NOMO-1 treated with DMSO at 0.1 percent for 48 hours (cell line): ENCODE measurements around the gene MEX3B.
A peak's percentile ranks its signal among the peaks of the same experiment; 100 is the strongest.
"Not testable (repeated sequence)": the region's sequence is repeated elsewhere in the genome, so short reads cannot be mapped to it uniquely, and the experiment has no call there.

ENCODE experiments used
- DNase-seq: peaks from one replicate; lab custom pipeline; 2025; ENCODE audit not compliant: unreplicated experiment; lab: John Stamatoyannopoulos, UW

The MEX3B gene

DNA sequence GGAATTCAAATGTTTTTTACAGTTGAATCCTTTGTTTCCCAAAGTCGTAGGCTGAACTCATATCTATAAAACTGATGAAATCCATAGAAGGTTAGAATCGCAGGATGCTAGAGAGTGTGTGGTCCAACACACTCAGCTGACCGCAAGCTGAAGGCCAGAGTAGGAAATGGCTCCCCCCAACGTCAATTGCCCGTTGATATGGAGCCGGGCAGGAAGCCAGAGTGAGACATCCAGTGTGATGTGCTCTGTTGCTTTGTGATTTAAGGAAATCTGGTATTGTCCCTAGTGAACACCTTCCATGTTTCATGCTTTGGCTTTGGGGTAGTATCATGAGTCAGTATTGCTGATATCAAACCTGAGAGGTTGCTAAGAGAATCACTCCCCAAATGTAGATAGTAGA lies 5.8 kb upstream of the MEX3B start:
- no peak for DNase-seq

DNA sequence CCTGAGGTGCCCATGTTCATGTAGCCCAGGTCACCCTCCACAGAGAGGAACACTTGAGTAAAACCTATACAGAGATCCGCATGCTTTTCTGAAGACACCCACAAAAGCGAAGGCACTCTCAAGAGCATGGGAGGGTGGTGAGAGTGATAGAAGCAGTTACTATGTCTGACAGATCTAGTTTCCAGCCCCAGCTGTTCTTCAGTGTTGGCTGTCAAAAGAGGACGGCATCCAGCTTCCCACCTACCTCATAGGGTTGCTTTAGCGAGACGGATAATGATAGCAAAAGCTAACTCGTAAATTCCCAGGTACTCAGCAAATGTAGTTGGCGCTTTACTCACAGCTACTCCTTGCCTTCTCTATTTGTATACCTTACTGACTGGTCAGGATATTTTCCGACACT lies 3.0 kb upstream of the MEX3B start:
- no peak for DNase-seq

- DNase-seq, result no peak
Observed at GRCh38 chr15:82047453-82048400, 1.9 kb upstream of the MEX3B start.

DNA sequence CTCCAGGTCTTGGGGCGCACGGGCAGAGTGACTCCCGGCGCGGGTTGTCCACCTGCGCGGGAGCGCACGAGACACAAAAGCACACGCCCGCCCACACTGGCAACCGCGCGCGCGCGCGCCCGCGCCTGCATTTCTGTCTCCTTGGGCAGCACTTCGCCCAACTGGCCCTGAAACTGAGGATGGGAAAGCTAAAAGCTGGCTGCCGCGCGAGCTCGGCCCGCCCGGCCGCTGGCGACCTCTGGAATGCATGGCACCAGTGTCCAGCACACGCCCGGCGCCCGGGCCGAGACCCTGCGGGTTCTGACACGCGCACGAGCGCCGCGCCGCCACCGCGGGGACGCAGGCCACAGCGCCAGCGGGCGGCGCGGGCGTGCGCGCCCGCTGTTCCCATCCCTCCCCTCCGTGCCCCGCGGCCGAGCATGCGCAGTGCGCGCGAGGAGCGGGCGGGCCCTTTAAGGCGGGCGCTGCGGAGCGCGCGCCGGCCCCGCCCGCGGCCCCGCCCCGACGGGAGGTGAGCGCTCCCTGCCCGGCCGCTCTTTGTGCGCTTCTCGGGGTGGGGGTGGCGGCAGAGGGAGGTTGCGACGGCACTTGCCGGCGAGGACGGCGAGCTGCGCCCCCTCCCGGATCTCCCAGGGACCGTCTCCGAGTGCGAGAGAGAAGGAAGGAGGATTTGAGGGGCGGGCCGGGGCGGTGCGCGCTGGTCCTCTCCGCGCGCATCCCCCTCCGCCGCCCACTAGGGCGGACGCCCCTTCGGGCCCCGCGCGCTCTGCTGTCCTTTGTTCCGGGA lies 1.0 kb upstream of the MEX3B start:
- peak; percentile 75 for DNase-seq

DNA sequence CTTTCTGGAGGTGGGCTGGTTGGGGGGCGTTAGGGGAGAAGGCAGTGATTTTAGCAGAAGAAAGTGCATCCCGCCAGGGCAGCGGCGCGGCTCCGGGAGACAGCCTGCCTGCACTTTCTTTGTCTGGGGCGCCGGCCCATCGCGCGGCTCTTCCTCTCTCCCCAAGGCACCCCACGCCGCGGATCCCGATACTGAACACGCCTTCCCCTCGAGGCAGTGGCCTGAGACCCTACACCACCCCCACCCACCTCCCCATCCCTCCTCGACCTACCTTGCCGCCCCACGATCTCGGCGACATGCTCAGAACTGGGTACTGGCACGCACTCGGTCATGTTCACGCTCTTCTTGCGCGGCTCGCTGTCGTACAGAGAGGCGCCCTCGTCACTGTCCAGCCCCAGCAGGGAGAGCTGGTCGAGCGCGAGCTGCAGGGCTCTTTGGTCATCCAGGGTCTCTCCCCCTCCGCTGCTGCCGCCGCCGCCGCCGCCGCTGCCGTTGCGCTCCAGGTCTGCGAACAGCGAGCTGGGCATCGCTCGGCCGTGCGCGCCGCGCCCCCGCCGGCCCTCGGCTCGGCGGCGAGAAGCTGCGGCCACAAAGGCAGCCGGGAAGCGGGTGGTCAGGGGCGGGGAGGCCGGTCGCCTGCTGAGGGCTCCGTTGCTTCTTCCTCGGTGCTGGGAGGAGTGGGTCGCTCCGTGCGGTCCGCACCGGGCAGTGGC lies 483 bp downstream of the MEX3B start:
- DNase-seq, result no peak

- DNase-seq, result no peak
Observed at GRCh38 chr15:82044373-82045178, 1.2 kb downstream of the MEX3B start.

DNA sequence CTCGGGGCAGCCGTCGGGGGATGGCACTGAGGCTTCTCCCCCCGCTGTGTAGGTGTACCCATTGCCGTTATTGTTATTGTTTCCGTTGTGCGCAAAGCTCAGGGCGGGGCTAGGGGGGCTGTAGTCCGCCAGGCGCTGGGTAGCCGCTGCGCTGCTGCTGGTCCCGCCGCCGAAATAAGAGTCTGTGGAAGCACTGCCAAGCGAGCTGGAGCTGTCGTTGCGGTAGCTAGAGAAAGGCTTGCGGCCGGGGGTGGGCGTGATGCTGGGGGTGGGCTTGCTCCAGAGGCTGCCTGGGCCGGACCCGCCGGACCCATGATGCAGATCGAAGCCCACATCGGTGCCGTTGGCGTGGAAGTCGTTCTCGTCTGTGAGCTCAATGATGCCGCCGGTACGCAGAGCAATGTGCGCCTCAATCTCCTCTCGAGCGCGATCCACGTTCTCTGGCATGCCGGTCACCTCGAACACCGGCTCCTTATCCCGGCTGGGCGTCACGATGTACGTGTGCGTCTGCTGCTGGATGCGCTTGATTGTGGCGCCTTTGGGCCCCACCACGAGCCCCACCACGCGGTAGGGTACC lies 1.9 kb downstream of the MEX3B start:
- DNase-seq, result no peak

GRCh38 chr15:82043130-82043673 lies 2.6 kb downstream of the MEX3B start:
- no peak for DNase-seq

GRCh38 chr15:82040862-82041261 lies 5.0 kb downstream of the MEX3B start:
- DNase-seq, result no peak

- no peak for DNase-seq
Observed at GRCh38 chr15:82040390-82040789, 5.4 kb downstream of the MEX3B start.

- no peak for DNase-seq
Observed at GRCh38 chr15:82039871-82040270, 5.9 kb downstream of the MEX3B start.

DNA sequence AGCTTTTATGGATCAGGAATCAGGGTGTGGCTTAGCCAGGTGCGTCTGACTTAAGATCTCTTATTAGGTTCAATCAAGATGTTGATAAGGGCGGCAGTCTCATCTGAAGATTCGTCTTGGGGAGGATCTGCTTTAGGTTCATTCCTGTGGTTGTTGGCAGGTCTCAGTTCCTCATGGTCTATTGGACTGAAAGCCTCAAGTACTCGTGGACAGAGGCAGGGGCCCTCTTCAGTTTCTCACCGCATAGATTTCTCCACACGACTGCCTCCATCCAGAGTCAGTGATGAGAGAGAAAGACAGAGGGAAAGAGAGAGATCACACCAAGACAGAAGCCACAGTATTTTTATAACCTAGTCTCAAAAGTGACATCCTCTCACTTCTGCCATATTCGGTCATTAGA lies 9.4 kb downstream of the MEX3B start:
- no peak for DNase-seq

DNA sequence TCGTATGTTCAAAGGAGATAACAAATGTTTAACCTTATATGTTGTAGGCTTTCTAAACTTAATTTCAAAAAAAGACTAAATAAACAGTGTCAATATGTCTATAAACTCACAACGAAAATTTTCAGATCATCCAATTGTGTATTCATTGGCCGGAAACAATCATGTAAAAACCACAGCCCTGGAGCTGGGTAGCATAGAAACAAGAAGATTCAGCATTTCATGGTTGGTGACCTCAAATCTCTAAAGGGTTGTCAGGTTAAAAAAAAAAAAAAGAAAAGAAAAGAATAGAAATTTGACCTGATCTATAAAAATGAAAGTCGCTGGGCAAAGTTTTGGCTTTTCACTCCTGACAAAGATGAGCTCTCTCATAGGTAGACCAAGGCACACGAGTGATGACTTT lies 13.9 kb downstream of the MEX3B start:
- DNase-seq, result no peak

DNA sequence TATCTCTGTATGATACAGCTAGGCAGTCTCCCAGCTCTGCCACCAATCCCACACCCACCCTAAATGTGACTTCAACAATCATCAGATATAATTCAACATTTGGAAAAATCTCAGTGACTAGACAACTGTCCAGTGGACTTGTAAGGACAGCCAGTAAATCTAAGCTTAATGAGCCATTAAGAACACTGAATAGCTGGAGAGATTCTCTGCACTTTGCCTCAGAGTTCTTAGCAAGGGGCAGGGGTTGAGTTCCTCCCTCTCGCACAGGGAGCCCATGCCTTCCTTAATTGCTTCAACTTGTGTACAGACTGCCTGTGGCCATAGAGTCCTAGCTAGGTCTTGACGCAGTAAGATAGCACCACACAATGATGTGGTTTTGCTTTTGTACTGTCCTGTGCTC lies 15.6 kb downstream of the MEX3B start:
- no peak for DNase-seq

GRCh38 chr15:82028163-82028562 lies 17.7 kb downstream of the MEX3B start:
- DNase-seq, result not testable (repeated sequence)

DNA sequence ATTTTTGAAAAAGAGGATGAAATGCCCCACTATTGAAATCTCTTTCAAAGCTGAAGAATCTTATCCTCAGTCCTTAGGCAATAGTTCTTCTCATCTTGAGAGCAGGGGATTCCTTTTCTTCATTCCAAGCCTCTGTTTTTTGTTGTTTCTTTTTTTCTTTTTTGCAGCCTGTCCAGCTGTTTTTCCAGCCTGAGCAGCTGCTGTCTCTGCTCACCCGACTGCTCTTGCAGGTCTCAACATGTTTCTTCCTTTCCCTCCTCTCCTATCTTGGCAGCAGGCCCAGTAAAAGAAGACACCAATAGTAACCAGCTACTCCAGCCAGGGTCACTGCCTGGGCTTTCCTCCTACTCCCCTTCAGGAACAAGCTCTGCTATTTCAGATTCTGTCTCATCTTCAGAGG lies 23.8 kb downstream of the MEX3B start:
- no peak for DNase-seq

DNA sequence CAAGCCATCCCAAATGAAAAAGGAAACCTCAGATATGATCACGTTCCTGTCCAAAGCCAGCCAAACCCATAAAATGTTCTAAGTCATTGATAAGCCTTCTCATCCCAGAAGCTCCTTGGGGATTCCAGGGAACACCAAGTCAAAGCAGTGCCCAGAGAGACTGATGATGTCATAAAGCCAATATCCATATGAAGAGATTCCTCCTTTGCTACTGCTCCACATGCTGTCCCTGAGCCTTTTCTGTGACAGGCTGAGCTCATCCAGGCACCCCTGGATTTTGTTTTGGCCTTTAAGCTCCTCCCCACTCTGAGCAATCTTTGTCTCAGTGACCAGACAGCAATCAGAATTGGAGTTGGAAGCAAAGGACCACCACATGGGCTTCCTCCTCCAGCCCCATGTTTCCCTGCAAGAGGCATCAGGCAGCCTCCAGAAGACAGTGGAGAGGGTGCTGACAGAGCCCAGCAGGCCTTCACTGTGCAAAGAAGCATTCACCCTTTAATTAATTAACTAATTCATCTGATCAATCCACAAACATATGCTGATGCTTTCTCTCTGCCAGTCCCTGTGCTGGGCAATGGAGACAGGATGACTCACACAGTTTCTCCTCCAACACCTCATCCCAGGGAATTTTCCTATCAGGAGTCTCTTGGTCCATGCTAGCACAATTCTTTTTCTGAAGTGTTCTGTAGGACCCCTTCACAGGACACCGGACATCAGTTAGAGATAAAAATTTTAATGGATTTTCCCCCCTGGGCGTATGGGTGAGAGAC lies 25.0 kb downstream of the MEX3B start:
- no peak for DNase-seq

DNA sequence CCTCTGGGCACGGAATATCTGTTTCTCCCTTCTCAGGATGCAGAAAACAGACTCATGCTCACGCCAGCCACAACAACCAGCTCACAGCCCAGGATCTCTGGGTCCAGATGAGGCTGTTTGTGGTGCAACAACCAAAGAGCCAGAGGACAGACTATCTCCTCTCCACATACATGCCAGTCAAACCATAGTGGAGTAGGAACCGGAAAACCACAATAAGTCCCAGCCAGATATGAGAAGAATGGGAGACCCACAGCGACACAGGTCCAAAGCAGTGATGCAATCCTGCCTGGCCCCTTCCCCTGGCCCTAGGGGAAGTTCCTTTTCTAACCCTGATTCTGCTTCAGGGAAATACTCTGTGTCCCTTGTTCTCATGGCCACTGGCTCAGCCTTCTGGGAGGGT lies 27.6 kb downstream of the MEX3B start:
- DNase-seq, result peak; percentile 69

DNA sequence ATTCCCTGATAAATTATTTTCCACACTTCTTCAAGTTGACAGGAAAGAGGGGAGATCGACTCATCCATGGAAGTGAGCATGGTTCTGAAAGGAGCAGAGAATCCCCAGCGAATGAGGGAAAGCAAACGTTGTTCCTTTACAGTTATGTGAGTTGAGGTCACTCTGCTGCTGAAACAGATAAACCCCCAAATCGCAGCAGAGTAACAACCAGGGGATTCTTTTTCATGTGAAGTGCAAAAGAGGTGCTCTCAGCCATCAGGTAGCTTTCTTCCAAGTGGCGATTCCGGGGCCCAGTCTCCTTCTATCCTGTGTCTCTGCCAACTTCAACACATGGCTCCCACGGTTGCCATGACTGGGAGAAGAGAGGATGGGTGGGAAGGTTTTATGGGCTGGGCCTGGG lies 28.2 kb downstream of the MEX3B start:
- DNase-seq, result no peak
